ENCODE data around the gene PSMA4. TPM values are rescaled to one million over a fixed set of nuclear protein-coding genes. Genes with fewer than 3 reads are reported as not detected.

Gene PSMA4
- total and polyA plus RNA-seq, 2 of the 8 experiments (the other 6 are each of a cell fraction or from before 2014, with no cell fraction given): 348 to 445 TPM

DNA sequence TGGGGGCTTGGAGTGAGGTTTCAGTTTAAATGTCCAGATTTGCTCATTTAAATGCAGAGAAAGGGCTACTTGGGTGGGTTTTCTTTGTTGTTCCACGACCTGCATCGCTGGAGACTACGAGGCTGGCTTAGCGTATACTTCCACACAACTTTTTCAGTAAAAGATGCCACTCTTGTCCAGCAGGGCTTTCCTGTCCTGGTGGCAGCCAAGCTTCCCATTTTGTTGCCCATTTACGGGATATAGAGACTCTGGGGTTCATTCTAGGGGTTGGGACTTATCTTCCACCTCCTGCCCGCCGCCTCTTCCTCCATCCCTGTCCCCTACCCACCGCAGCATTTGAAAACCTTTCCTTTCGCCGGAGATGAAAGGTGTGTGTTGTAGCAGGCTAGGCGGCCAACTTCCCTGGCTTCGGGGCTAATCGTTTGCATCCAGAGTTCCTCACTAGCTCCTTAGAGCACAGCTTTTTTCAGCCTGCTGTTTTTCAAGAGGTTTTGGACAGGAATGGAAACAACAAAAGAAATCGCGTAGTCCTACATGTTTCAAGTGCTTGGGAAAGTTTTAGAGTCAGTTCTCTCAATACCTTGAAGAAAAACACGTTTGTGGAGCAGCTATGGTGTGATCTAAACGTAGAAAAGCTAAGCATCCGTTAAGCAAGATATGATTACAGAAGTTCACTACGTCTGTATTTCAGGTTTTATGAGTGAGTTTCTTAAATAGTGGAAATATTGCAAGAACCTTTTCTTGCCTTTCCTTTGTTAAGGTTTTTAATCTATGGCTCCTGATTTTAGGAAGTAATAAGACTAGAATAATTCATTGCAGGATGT is 25.9 kb downstream of the PSMA4 start:
- H3K79me1 ChIP-seq (ENCODE audit: low read depth, low read length): no peaks in the 10 kb centered on the region
- H3K4ac ChIP-seq (replicated peaks; ENCODE audit: insufficient read length, low read depth, low read length): peak overlapping the region; percentile 2
- no peak overlapping the region for H3K23ac ChIP-seq (ENCODE audit: insufficient read length)
- no peak overlapping the region for H3K14ac ChIP-seq (ENCODE audit: insufficient read length)
- H2BK5ac ChIP-seq (ENCODE audit: low read depth, low read length): 0 out of 2 replicates have a peak overlapping the region, but pooled peaks have one; percentile 18
- H2BK20ac ChIP-seq (ENCODE audit: low read length): no peak overlapping the region
- H4K20me1 ChIP-seq (replicated peaks in 1 of 2; ENCODE audit: control insufficient read depth in 1 of 2, insufficient read depth in 2 of 2, low read length in 2 of 2): no peaks in the 10 kb centered on the region
- H3K56ac ChIP-seq (replicated peaks; ENCODE audit: insufficient read length, low read depth, low read length): peak overlapping the region; percentile 52
- H2AFZ ChIP-seq (ENCODE audit: low read length): peak overlapping the region; percentile 64
- H3K79me2 ChIP-seq (ENCODE audit: control insufficient read depth in 1 of 2, insufficient read depth in 2 of 2, low read length in 2 of 2): peaks cover 0 to 36% of the 10 kb centered on the region in 2 experiments; a peak in 2 of 4 replicates
- H3K23me2 ChIP-seq (ENCODE audit: low read depth, low read length): peaks cover 5% of the 10 kb centered on the region; the same call in 1 of the 2 replicates
- H3K36me3 ChIP-seq (ENCODE audit: control insufficient read depth in 2 of 4, insufficient read depth in 4 of 4, low read length in 3 of 4): no peaks in the 10 kb centered on the region
- H4K5ac ChIP-seq (ENCODE audit: insufficient read length, low read depth, low read length): no peak overlapping the region
- H3K4me3 ChIP-seq (ENCODE audit: extremely low read depth in 1 of 4, insufficient read depth in 2 of 4, low read depth in 3 of 4, low read length in 4 of 4): peak overlapping the region; percentile 80 to 89 (median 84)
- no peak overlapping the region for H4K8ac ChIP-seq (ENCODE audit: extremely low read depth, insufficient read depth, low read length)
- H4K91ac ChIP-seq (replicated peaks; ENCODE audit: insufficient read length, low read length): no peak overlapping the region
- no peak overlapping the region for H2AK5ac ChIP-seq (ENCODE audit: low read depth, low read length)
- H2BK120ac ChIP-seq (replicated peaks; ENCODE audit: low read depth, low read length): no peak overlapping the region
- peak overlapping the region; percentile 55 to 82 (median 77) for H3K9ac ChIP-seq (replicated peaks in 1 of 4; ENCODE audit: extremely low read depth in 1 of 4, low read depth in 3 of 4, low read length in 3 of 4)
- peak overlapping the region; percentile 71; the same call in 1 of the 2 replicates for H3K27ac ChIP-seq (ENCODE audit: low read depth, low read length)
- H3K18ac ChIP-seq (ENCODE audit: extremely low read depth, low read length): peak overlapping the region; percentile 26; the same call in 1 of the 2 replicates
- DNase-seq (ENCODE audit: low read depth in 1 of 2, low spot score in 2 of 2) (peak in 1 of 2 experiments; percentile 52), FAIRE-seq (no peak)
- H2BK15ac ChIP-seq (ENCODE audit: low read length): no peak overlapping the region
- peak overlapping the region; percentile 63 to 87 for H3K4me2 ChIP-seq (ENCODE audit: insufficient read depth in 1 of 2, low read depth in 2 of 2, low read length in 2 of 2)
- no peaks in the 10 kb centered on the region for H3K9me3 ChIP-seq (ENCODE audit: insufficient read depth in 2 of 2, low read depth in 1 of 2, low read length in 1 of 2)
- H3K27me3 ChIP-seq (replicated peaks in 1 of 4; ENCODE audit: control insufficient read depth in 3 of 4, extremely low read depth in 1 of 4, insufficient read depth in 3 of 4, low read length in 3 of 4): no peaks in the 10 kb centered on the region
- H2BK12ac ChIP-seq (ENCODE audit: low read depth, low read length): no peak overlapping the region
- ChIA-PET CTCF (ENCODE audit: partially characterized antibody) (interaction anchor here (0.8 to 2.1 kb wide), 10 partner anchors 8 to 258 kb away, joined by 3 to 7 read pairs (median 4); partner anchors contain the start of gene PSMA4), POLR2A (ENCODE audit: partially characterized antibody) (interaction anchor here (0.6 to 2.6 kb wide), 14 partner anchors 8 to 302 kb away, joined by 3 to 17 read pairs (median 4); partner anchors contain the start of genes DNAJA4, HYKK, PSMA4 and SKIC8)
- 5% methylated on average over 19 of the region's 19 CpGs; no CpG with 5 or more reads in 1 of the 2 experiments for WGBS, 2 experiments (ENCODE audit: extremely low coverage in 1 of 2, insufficient coverage in 1 of 2, insufficient read length in 1 of 2, insufficient replicate concordance in 2 of 2, low coverage in 1 of 2, low lambda C conversion rate in 2 of 2, missing lambda C conversion rate in 1 of 2)
- peaks cover 3 to 10% (median 4%) of the 10 kb centered on the region in 4 experiments; a peak in 6 of 7 replicates for H3K4me1 ChIP-seq (replicated peaks in 1 of 4; ENCODE audit: control insufficient read depth in 3 of 4, insufficient read depth in 4 of 4, low read length in 3 of 4)
- no peak for TF ChIP-seq TAF7 (optimal IDR thresholded peaks at IDR 0.05; ENCODE audit: borderline replicate concordance, low read depth, low read length)
- TF ChIP-seq HDAC2 (IDR thresholded peaks at IDR 0.05; ENCODE audit: borderline replicate concordance in 1 of 2, low read depth in 2 of 2, low read length in 2 of 2): 0 out of 4 replicates have a peak, but pooled peaks of 1 of the 2 experiments have one; percentile 5
- no peak for TF ChIP-seq TBP (IDR thresholded peaks at IDR 0.05; ENCODE audit: low read depth, low read length)
- TF ChIP-seq CBX8 (IDR thresholded peaks at IDR 0.05; ENCODE audit: borderline replicate concordance, low read depth, low read length): no peak
- TF ChIP-seq TEAD4 (IDR thresholded peaks at IDR 0.05; ENCODE audit: low read depth, low read length): no peak
- peak; percentile 55 for TF ChIP-seq SAP30 (IDR thresholded peaks at IDR 0.05; ENCODE audit: insufficient read depth, insufficient replicate concordance, low read length)
- TF ChIP-seq KDM1A (IDR thresholded peaks at IDR 0.05; ENCODE audit: borderline replicate concordance, low read length): no peak
- peak; percentile 57 for TF ChIP-seq KDM4A (IDR thresholded peaks at IDR 0.05; ENCODE audit: low read depth, low read length, severe bottlenecking)
- TF ChIP-seq YY1 (IDR thresholded peaks at IDR 0.05; ENCODE audit: low read depth, low read length): no peak
- TF ChIP-seq NRF1 (IDR thresholded peaks at IDR 0.05; ENCODE audit: low read depth, low read length): no peak

Measured in H1 (cell line).